OCI-LY3 (cell line): ENCODE results near the gene HDGF.

Experiments used
- H2AFZ ChIP-seq: fragments of 200-600, 300-600 bp; shearing (Covaris generic); 2 replicates; pipeline ENCODE4 v1.6.0; 2014; ENCODE audit warnings: antibody characterized with exemption, low read depth, low read length
- H3K27ac ChIP-seq: fragments of 200-600, 300-600 bp; sonication (generic); 2 replicates; pipeline ENCODE4 v1.5.1; 2014; ENCODE audit warnings: mild to moderate bottlenecking, low read length, moderate library complexity, mixed read lengths
- H3K27me3 ChIP-seq: fragments of 200-600, 300-600 bp; sonication (generic); 2 replicates; pipeline ENCODE4 v1.6.1; 2014; ENCODE audit warnings: low read depth, low read length, mixed read lengths
- H3K36me3 ChIP-seq: fragments of 200-600, 300-600 bp; sonication (generic); replicated peaks from 2 replicates; pipeline ENCODE3; 2014; ENCODE audit warnings: low read depth, low read length, mixed read lengths
- H3K4me1 ChIP-seq: fragments of 300-600, 200-600 bp; sonication (generic); 2 replicates; pipeline ENCODE4 v1.6.1; 2014; ENCODE audit warnings: low read length, mixed read lengths
- H3K4me2 ChIP-seq: fragments of 200-600, 300-600 bp; sonication (generic); 2 replicates; pipeline ENCODE4 v1.6.1; 2014; ENCODE audit warnings: low read length, mixed read lengths
- H3K4me3 ChIP-seq: fragments of 300-600, 200-600 bp; sonication (generic); 2 replicates; pipeline ENCODE4 v1.5.1; 2014; ENCODE audit warnings: antibody characterized with exemption, mild to moderate bottlenecking, low read length, moderate library complexity
- H3K79me2 ChIP-seq: fragments of 300-600, 200-600 bp; shearing (Covaris generic); 2 replicates; pipeline ENCODE4 v1.6.1; 2014; ENCODE audit warnings: mild to moderate bottlenecking, low read length, mixed read lengths
- H3K9ac ChIP-seq: fragments of 300-600, 200-600 bp; shearing (Covaris generic); 2 replicates; pipeline ENCODE4 v1.6.0; 2014; ENCODE audit warnings: mild to moderate bottlenecking, low read length, moderate library complexity
- H3K9me3 ChIP-seq: fragments of 200-600, 300-600 bp; shearing (Covaris generic); 2 replicates; pipeline ENCODE4 v1.6.1; 2014; ENCODE audit warnings: low read length, mixed read lengths; ENCODE audit not compliant: insufficient read depth
- H4K20me1 ChIP-seq: fragments of 200-600, 300-600 bp; sonication (generic); 2 replicates; pipeline ENCODE4 v1.6.1; 2016; ENCODE audit warnings: low read length, mixed read lengths; ENCODE audit not compliant: insufficient read depth
- CTCF ChIP-seq: fragments of 200-600, 300-600 bp; sonication (generic); IDR thresholded peaks from 2 replicates; pipeline ENCODE4 v1.5.1; 2014; ENCODE audit warnings: antibody characterized with exemption, low read length, low read depth
- EZH2phosphoT487 ChIP-seq: fragments of 200-600 bp; shearing (Covaris generic); IDR thresholded peaks from 2 replicates; pipeline ENCODE4 v1.6.1; 2018; ENCODE audit warnings: antibody characterized with exemption, mixed run types, low read depth

HDGF gene

DNA sequence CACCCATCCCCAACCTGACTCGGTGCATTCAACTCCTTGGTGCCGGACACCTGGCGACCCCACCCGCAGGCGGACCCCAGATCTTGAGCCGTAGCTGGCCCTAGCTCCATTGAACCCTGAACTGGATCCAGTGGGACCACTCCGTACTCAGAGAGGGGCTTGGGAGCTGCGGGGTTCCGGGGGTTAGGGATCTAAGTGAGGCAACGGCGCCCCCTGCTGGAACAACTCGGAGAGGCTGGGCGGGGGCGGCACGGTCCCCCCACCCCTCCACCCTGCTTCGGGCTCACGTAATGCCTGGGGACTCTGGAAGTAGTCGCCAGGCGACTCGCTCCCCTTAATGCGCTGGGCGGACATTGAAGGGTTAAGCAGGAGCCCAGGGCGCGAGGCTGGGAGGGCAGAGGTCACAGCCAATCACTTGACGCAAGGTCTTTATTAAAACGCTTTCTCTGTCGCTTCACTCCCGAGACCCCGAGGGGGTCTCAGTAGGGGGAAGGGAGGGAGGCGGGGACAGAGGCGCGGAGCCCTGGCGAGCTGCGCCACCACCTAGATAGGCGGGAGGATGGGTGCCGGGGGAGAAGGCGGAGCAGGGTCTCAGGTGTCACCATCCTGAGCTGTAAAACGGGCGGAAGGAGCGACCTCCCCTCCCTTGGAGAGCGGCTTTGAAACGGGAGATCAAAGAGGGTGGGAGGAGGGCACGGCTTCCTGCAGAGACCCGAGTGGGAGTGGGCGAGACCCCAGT lies 45.4 kb downstream of the HDGF start:
- peak overlapping the region; percentile 65 for H3K9ac ChIP-seq
- peak overlapping the region; percentile 83 for H3K4me3 ChIP-seq
- H3K4me1 ChIP-seq, result peaks cover 10% of the 10 kb centered on the region; the same call in 1 of the 2 replicates
- no peaks in the 10 kb centered on the region for H3K9me3 ChIP-seq
- H3K27ac ChIP-seq, result no peak overlapping the region
- TF ChIP-seq CTCF (peak; percentile 99), EZH2phosphoT487 (no peak)
- peak overlapping the region; percentile 95 for H2AFZ ChIP-seq
- H3K27me3 ChIP-seq, result peaks cover 21% of the 10 kb centered on the region
- no peaks in the 10 kb centered on the region for H3K36me3 ChIP-seq
- no peaks in the 10 kb centered on the region for H4K20me1 ChIP-seq
- H3K4me2 ChIP-seq, result peak overlapping the region; percentile 97
- H3K79me2 ChIP-seq, result no peaks in the 10 kb centered on the region

GRCh38 chr1:156705321-156705917 lies 46.1 kb downstream of the HDGF start, which contains the start of gene CRABP2:
CRABP2 (minus strand) TSS chr1:156705583; CDS start chr1:156705446, 137 bp downstream.
- Histone ChIP-seq H3K4me3 (peak within 1 kb of the TSS; percentile 83), H3K4me2 (peak within 1 kb of the TSS; percentile 97), H3K36me3 (no peaks in the 10 kb centered on the region), H3K9ac (peak within 1 kb of the TSS; percentile 65), H4K20me1 (no peaks in the 10 kb centered on the region), H3K27me3 (peaks cover 21% of the 10 kb centered on the region), H3K79me2 (no peaks in the 10 kb centered on the region), H3K27ac (no peak within 1 kb of the TSS), H3K4me1 (peaks cover 10% of the 10 kb centered on the region; the same call in 1 of the 2 replicates), H3K9me3 (no peaks in the 10 kb centered on the region), H2AFZ (peak within 1 kb of the TSS; percentile 95)
- TF ChIP-seq EZH2phosphoT487, result no peak

GRCh38 chr1:156704930-156705320 lies 46.5 kb downstream of the HDGF start:
- no peaks in the 10 kb centered on the region for H3K36me3 ChIP-seq
- H3K27me3 ChIP-seq, result peaks cover 21% of the 10 kb centered on the region
- H3K4me1 ChIP-seq, result peaks cover 10% of the 10 kb centered on the region; the same call in 1 of the 2 replicates
- no peak overlapping the region for H3K27ac ChIP-seq
- no peaks in the 10 kb centered on the region for H3K9me3 ChIP-seq
- H3K4me3 ChIP-seq, result no peak overlapping the region
- no peak overlapping the region for H3K4me2 ChIP-seq
- no peak overlapping the region for H2AFZ ChIP-seq
- no peaks in the 10 kb centered on the region for H4K20me1 ChIP-seq
- no peaks in the 10 kb centered on the region for H3K79me2 ChIP-seq
- TF ChIP-seq CTCF (no peak), EZH2phosphoT487 (no peak)
- H3K9ac ChIP-seq, result no peak overlapping the region

- no peaks in the 10 kb centered on the region for H3K79me2 ChIP-seq
- no peak overlapping the region for H2AFZ ChIP-seq
- H3K9ac ChIP-seq, result no peak overlapping the region
- no peak overlapping the region for H3K27ac ChIP-seq
- no peak overlapping the region for H3K4me2 ChIP-seq
- no peaks in the 10 kb centered on the region for H4K20me1 ChIP-seq
- H3K9me3 ChIP-seq, result no peaks in the 10 kb centered on the region
- H3K4me1 ChIP-seq, result peaks cover 10% of the 10 kb centered on the region; the same call in 1 of the 2 replicates
- peaks cover 21% of the 10 kb centered on the region for H3K27me3 ChIP-seq
- no peak overlapping the region for H3K4me3 ChIP-seq
- TF ChIP-seq CTCF (no peak), EZH2phosphoT487 (no peak)
- no peaks in the 10 kb centered on the region for H3K36me3 ChIP-seq
Measured at GRCh38 chr1:156704166-156704711, 47.2 kb downstream of the HDGF start.
